Pons (tissue), 1 donor: ENCODE results near the gene INPP5J.
A peak's percentile ranks its signal among the peaks of the same experiment; 100 is the strongest.
"Not testable (repeated sequence)": the region's sequence is repeated elsewhere in the genome, so short reads cannot be mapped to it uniquely, and the experiment has no call there.

Source experiments
- DNase-seq: peaks from one replicate; pipeline ENCODE4 v3.0.0-alpha.2; 2016; ENCODE audit warnings: low spot score

INPP5J gene

GRCh38 chr22:31086703-31087330 lies 35.9 kb upstream of the INPP5J start:
- no peak for DNase-seq

GRCh38 chr22:31087744-31088215 lies 35.0 kb upstream of the INPP5J start:
- no peak for DNase-seq

GRCh38 chr22:31088233-31088986 lies 34.4 kb upstream of the INPP5J start:
- no peak for DNase-seq

DNA sequence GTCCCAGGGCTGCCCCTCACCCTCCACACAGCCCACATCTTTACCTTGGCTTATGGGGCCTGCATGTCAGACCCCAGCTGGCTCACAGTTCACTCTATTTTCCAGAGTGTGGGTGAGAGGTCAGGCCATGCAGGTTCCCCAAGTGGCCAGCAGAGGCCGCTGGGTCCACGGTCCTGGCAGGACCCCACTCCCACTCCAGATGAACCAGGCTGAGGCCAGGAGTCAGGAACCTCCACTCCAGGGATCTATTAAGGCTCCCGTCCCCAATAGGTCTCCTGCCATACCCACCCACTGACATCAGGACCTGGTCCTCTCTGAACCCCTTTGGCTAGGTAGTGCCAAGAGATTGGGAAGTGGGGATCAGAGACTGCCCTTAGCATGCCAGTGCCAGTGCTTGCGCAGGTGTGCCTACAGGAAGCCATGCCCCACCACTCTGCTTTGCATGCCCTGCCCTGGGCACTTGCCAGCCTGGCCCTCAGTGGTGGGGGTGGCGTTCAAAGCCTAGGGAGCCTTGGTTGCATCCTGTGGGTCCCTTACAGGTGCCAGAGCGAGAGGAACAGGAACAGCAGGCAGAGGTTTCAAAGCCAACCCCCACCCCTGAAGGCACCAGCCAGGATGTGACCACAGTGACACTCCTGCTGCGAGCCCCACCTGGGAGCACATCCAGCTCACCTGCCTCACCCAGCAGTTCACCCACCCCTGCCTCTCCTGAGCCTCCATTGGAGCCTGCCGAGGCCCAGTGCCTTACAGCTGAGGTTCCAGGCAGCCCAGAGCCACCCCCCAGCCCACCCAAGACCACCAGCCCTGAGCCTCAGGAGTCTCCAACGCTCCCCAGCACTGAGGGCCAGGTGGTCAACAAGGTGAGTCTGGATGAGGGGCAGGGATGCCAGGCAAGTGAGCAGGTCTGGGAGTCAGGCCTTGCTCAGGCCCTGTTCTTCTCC lies 33.3 kb upstream of the INPP5J start:
- DNase-seq: peak; percentile 38

DNA sequence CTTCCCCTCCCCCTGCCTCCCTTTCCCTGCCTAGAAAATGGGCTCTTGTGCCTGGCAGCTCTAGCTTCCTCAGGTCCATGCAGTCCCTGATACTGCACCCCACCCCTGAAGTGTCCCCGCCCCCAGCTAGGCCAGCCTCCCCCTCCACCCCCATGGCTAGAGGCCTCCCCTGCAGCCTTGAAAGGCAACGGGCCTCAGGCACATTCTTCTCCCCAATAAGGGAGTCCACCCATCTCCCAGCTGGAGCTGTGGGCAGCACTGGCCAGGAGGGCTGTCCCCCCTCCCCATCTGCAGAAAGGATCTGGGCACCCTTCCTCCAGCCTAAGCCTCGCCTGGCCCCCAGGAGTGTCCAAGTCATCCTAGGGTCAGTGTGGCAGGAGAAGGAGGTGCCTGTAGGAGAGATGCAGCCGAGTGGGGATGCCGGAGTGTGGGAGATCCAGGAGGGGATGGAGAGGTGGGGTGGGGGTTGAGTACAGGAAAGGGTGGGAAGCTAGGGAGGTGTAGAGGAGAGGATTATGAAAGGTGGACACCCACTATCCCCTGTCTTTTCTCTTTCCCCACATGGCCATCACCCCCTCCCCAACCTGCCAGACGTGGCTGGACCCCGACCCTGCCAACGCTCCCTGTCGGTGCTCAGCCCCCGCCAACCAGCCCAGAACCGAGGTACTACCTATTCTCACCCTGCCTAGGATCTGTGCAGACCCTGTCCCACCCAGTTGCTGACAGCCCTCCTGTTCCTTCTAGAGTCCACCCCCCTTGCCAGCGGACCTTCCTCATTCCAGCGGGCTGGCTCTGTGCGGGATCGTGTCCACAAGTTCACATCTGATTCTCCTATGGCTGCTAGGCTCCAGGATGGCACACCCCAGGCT lies 32.3 kb upstream of the INPP5J start:
- DNase-seq: no peak

DNA sequence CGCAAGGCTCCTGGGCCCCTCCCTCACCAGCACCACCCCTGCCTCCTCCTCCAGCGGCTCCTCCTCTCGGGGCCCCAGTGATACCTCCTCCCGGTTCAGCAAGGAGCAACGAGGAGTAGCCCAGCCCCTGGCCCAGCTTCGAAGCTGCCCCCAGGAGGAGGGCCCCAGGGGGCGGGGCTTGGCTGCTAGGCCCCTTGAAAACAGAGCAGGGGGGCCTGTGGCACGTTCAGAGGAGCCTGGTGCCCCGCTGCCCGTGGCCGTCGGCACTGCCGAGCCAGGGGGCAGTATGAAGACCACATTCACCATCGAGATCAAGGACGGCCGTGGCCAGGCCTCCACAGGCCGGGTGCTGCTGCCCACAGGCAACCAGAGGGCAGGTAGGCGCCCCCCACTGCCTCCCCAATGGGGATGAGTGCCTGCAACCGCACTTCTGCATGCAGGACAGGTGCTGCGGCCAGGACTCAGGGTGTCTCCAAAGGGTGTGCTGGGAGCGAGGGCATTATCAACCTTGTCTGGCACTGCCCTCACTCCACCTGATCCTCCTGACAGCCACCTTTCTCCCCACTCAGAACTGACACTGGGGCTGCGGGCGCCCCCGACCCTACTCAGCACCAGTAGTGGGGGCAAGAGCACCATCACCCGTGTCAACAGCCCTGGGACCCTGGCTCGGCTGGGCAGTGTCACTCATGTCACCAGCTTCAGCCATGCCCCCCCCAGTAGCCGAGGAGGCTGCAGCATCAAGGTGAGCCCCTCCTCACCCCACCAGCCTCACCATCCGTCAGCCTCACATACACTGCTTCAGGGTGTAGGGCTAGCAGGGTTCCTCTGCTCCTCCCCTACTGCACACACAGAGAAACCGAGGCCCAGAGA lies 31.4 kb upstream of the INPP5J start:
- no peak for DNase-seq

DNA sequence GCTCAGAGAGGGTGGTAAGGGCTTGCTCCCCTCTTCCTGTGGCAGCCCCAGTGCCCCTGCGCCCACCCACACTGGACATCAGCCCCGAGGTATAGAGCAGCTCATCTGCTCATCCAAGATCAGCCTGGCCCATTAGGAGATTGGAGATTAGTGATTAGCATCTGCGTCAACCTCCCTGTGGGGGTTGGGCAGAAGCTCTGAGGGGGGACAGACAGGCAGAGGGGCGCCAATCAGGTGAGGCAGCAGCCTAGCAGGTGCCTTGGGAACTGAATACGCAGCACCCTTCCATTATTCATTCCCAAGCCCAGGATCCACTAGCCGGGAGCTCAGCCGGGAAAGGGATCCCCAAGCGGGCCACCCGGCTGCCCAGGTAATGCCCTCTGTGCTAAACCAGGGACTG lies 30.6 kb upstream of the INPP5J start:
- DNase-seq: no peak

DNA sequence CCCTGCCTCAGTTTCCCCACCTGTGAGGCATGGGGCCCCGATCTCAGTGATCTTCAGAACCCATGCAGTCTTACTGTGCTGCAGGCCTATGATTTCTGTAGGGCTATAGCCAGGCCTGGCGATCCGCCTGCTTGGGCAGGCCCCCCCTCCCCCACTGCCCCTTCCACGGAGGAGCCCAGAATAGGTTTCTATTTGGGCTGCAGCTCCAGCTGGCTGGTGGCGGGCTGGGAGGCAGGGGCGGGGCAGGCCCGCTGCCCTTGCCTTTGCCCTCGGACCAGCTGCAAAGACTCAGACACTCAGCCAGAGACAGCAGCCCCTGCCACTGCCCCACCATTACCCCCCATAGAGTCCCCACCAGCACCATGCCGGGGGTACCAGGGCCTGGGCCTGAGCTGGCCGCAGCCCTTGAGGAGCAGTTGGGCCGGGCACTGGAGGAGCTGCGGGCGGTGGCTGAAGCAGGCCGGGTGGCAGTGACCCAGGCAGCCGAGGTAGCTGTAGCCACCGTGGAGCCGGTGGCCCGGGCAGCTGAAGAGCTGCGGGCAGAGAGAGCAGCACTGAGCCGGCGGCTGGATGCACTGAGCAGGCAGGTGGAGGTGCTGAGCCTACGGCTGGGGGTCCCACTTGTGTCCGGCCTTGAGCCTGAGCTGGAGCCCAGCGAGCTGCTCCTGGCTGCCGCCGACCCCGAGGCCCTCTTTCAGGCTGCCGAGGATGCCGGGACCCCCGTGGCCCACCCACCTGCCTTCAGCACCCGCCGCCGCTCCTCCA lies 29.5 kb upstream of the INPP5J start:
- DNase-seq: no peak

- peak; percentile 43 for DNase-seq
Measured at GRCh38 chr22:31094021-31094551, 28.7 kb upstream of the INPP5J start.

GRCh38 chr22:31094741-31095140 lies 28.0 kb upstream of the INPP5J start:
- no peak for DNase-seq

GRCh38 chr22:31095637-31096249 lies 27.0 kb upstream of the INPP5J start:
- no peak for DNase-seq

- no peak for DNase-seq
Measured at GRCh38 chr22:31096657-31097279, 26.0 kb upstream of the INPP5J start.

DNA sequence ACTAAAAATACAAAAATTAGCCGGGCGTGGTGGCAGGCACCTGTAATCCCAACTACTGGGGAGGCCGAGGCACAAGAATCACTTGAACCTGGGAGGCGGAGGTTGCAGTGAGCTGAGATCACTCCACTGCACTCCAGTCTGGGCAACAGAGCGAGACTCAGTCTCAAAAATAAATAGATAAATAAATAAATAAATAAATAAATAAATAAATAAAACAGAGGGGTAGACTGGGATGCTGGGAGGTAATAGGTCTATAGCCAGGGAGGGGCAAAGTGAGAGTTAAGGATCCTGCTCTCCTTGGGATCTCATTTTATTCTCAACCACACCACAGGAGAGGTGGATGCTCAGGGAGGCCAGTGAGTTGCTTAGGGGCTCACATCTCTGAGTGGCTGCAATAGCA lies 25.2 kb upstream of the INPP5J start:
- not testable (repeated sequence) for DNase-seq

- DNase-seq: no peak
Measured at GRCh38 chr22:31097941-31098631, 24.7 kb upstream of the INPP5J start.

DNA sequence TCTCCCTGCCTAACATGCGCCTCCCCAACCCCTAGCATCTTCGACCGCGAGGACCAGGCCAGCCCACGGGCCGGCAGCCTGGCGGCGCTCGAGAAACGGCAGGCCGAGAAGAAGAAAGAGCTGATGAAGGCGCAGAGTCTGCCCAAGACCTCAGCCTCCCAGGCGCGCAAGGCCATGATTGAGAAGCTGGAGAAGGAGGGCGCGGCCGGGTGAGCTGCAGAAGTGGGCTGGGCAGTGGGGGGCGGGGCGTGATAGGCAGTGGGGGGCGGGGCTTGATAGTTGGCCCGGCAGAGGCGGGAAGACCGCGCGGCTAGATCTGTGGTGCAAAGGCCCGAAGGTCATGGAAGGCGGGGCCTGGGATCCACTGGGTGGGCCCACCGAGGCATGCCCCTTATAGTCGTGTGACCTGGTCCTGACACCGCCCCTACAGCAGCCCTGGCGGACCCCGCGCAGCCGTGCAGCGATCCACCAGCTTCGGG lies 24.1 kb upstream of the INPP5J start:
- DNase-seq: no peak

- DNase-seq: no peak
Measured at GRCh38 chr22:31099386-31099785, 23.4 kb upstream of the INPP5J start.

DNA sequence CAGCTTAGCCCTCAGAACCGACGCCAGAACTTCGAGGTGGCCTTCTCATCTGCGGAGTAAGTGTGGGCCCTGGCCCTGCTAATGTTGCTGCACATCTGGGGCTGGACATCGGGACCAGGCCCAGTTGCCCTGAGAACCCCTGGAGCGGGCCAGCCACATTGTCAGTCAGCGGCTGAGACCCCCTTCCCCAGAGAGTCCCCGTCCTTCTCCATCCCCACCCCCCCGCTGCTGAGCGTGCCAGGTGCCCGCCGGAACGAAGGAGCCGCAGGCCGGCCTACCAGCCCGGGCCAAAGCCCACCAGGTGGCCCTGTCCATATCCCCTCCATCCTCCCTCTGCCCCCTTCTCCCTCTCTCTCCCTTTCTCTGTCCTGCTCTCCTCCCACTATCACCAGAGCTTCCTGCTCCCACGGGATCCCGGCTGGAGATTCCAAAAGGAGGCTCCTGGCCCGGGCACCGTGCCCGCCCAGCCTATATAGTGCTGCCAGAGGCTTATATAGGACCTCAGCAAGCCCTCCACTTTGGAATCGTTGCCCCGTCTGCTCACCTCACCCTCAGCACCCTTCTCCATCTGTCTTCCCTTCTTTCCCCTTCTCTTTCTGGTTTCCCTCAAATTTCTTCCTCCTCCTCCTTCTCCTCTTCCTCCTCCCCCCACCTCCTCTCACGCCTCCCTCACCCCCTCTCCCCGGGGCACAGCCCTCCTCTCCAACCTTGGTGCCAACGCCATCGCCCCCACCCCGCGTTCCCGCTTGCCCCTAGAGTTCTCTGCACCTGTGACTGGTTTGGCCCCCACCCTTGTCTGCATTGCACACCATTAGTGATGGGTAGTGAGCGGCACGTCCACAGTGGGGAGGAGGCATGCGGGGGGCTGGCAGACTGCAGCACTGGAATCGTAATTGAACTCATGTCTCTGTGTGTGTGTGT lies 22.7 kb upstream of the INPP5J start:
- no peak for DNase-seq
